Keratinocyte (primary cell): ENCODE data around the gene ATP5F1E. TPM values are rescaled to one million over a fixed set of nuclear protein-coding genes. Genes with fewer than 3 reads are reported as not detected.

Experiments used
- DNase-seq: peaks from one replicate; pipeline ENCODE4 v3.0.0-alpha.2; 2011; ENCODE audit warnings: low read depth, missing footprints, low spot score
- FAIRE-seq: peaks from 2 replicates; lab custom pipeline; 2011; peaks lifted over from hg19 to GRCh38; lab: Jason Lieb, UNC
- H2AFZ ChIP-seq: 2 replicates; pipeline ENCODE4 v1.6.0; 2012; ENCODE audit warnings: low read length, control low read depth, inconsistent platforms; ENCODE audit not compliant: control insufficient read depth
- H3K27ac ChIP-seq: 2 replicates; pipeline ENCODE4 v1.5.1; 2011; ENCODE audit warnings: low read length; ENCODE audit not compliant: control insufficient read depth, insufficient read depth
- H3K27me3 ChIP-seq: 3 replicates; pipeline ENCODE4 v1.6.0; 2011; ENCODE audit warnings: low read length; ENCODE audit not compliant: control insufficient read depth, insufficient read depth; ENCODE audit errors: extremely low read depth
- H3K36me3 ChIP-seq, 2 experiments: 2 replicates in 1 of 2; 3 replicates in 1 of 2; pipeline ENCODE4 v1.5.1; 2011; ENCODE audit warnings: low read length in 2 of 2, mild to moderate bottlenecking in 1 of 2; ENCODE audit not compliant: control insufficient read depth in 2 of 2, insufficient read depth in 2 of 2; ENCODE audit errors: extremely low read depth in 1 of 2
- H3K4me1 ChIP-seq: 3 replicates; pipeline ENCODE4 v1.5.1; 2011; ENCODE audit warnings: low read length; ENCODE audit not compliant: control insufficient read depth, insufficient read depth; ENCODE audit errors: extremely low read depth
- H3K4me2 ChIP-seq: 3 replicates; pipeline ENCODE4 v1.6.0; 2011; ENCODE audit warnings: low read depth, low read length; ENCODE audit not compliant: control insufficient read depth, insufficient read depth; ENCODE audit errors: extremely low read depth
- H3K4me3 ChIP-seq, 3 experiments: fragments of 200-600 bp in 1 of 3; sonication (generic) in 1 of 3; 2 replicates in 2 of 3; 3 replicates in 1 of 3; pipeline ENCODE4 v1.5.1; 2011 to 2016; ENCODE audit warnings: low read length in 3 of 3, mild to moderate bottlenecking in 3 of 3, control low read depth in 2 of 3, inconsistent platforms in 1 of 3, low read depth in 1 of 3, mixed read lengths in 1 of 3, mixed run types in 1 of 3, moderate library complexity in 1 of 3; ENCODE audit not compliant: control insufficient read depth in 2 of 3, insufficient read depth in 2 of 3; ENCODE audit errors: extremely low read depth in 1 of 3
- H3K79me2 ChIP-seq: 2 replicates; pipeline ENCODE4 v1.6.0; 2012; ENCODE audit warnings: low read length; ENCODE audit not compliant: control insufficient read depth, insufficient read depth
- H3K9ac ChIP-seq: 3 replicates; pipeline ENCODE4 v1.6.0; 2011; ENCODE audit warnings: low read length; ENCODE audit not compliant: control insufficient read depth, insufficient read depth; ENCODE audit errors: extremely low read depth
- H3K9me1 ChIP-seq: 3 replicates; pipeline ENCODE4 v1.6.0; 2011; ENCODE audit warnings: low read length; ENCODE audit not compliant: control insufficient read depth, insufficient read depth; ENCODE audit errors: extremely low read depth
- H3K9me3 ChIP-seq: 2 replicates; pipeline ENCODE4 v1.5.1; 2012; ENCODE audit warnings: low read depth, low read length; ENCODE audit not compliant: control insufficient read depth
- H4K20me1 ChIP-seq: 3 replicates; pipeline ENCODE4 v1.6.0; 2011; ENCODE audit warnings: low read length; ENCODE audit not compliant: control insufficient read depth, insufficient read depth; ENCODE audit errors: extremely low read depth
- EZH2 ChIP-seq: IDR thresholded peaks from one replicate; pipeline ENCODE4 v1.6.1; 2012; ENCODE audit warnings: inconsistent platforms, mild to moderate bottlenecking, low read length, moderate library complexity
- dilution Hi-C: fragments of 300-500 bp; cut with MboI; formaldehyde crosslinking; loops from one replicate; pipeline ENCODE4 v1.7.0; 2020; ENCODE audit warnings: low sequenced_read_pairs; ENCODE audit not compliant: extremely low pct_ligation_motif_present
- polyA plus RNA-seq, 5 experiments: library from polyadenylated mRNA; depleted of rRNA in 3 of 5; stranded (reverse) in 3 of 5; stranded (forward) in 1 of 5; unstranded in 1 of 5; fragments of >200 nt; gene quantifications; 1 replicate in 1 of 5; 2 replicates in 3 of 5; 3 replicates in 1 of 5; pipeline versions ENCODE4 v1.2.1 to v1.2.3, GENCODE V29; 2011 to 2012; ENCODE audit warnings: missing spikeins in 2 of 5, low read depth in 1 of 5, low replicate concordance in 1 of 5
- TF ChIP-seq, protein P1 (sequence below), 3 experiments: IDR thresholded peaks in 1 of 3; conservative IDR thresholded peaks in 1 of 3; optimal IDR thresholded peaks in 1 of 3; 2 replicates in 2 of 3; 3 replicates in 1 of 3; pipeline versions ENCODE3 to v1.5.1; 2011; ENCODE audit warnings: low read length in 3 of 3, mild to moderate bottlenecking in 3 of 3, moderate library complexity in 2 of 3, control low read depth in 1 of 3, inconsistent platforms in 1 of 3; ENCODE audit not compliant: insufficient read depth in 2 of 3; ENCODE audit errors: extremely low read depth in 1 of 3

The ATP5F1E gene
- polyA plus RNA-seq, 1 donor (not counting 4 experiments of a cell fraction or from before 2014, with no cell fraction given), result 99.7 TPM

DNA sequence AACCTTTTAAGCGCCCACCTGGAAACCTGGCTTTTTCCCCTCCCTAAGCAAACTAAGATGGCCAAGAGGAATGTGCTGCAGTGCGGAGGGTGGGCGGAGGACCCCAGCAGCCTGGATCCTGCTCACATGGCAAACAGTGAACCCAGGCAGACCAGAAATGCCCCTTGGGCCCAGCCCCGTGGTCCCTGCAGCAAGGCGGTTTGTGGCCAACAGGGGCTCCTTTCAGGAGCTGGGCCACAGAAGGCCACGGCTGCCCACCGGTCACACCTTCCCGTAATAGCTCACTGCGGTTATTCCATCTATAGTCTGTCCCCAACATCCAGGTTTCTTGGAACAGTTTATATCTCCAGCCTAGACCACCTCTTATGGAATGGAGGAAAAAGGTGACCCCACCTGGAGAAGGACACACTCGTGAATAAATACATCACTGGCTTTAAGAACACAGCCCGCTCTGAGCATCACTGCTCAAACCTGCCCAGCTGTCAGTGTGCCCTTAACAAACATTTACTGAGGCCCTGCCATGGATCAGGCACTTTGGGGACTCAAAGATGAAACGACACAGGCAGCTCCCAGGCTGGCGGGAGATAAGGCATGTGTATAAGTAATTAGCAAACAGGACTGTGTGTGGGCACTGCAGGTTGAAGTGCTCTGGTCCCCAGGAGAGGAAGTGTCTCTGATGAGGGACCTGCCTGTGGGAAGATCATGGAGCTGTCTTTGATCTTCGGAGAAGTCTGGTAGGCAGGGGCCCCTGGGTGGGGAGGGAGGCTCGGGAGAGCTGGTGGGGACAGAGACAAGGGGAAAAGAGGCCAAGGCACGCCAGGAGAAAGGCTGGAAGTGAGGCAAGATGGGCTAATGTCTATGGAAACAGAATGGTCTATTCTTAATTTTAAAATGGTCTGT, 16.1 kb downstream of the ATP5F1E start:
- dilution Hi-C loops, result no loop called here
- H3K36me3 ChIP-seq, result no peaks in the 10 kb centered on the region
- no peak overlapping the region for H3K4me3 ChIP-seq
- H3K4me1 ChIP-seq, result peaks cover 27% of the 10 kb centered on the region
- no peaks in the 10 kb centered on the region for H3K9me1 ChIP-seq
- H3K79me2 ChIP-seq, result no peaks in the 10 kb centered on the region
- no peaks in the 10 kb centered on the region for H3K27me3 ChIP-seq
- no peak overlapping the region for H2AFZ ChIP-seq
- H3K9me3 ChIP-seq, result no peaks in the 10 kb centered on the region
- peak overlapping the region; percentile 7 for H3K4me2 ChIP-seq
- no peak overlapping the region for H3K27ac ChIP-seq
- no peak overlapping the region for H3K9ac ChIP-seq
- DNase-seq (no peak), FAIRE-seq (no peak)
- no peak for TF ChIP-seq EZH2
- TF ChIP-seq, protein P1, sequence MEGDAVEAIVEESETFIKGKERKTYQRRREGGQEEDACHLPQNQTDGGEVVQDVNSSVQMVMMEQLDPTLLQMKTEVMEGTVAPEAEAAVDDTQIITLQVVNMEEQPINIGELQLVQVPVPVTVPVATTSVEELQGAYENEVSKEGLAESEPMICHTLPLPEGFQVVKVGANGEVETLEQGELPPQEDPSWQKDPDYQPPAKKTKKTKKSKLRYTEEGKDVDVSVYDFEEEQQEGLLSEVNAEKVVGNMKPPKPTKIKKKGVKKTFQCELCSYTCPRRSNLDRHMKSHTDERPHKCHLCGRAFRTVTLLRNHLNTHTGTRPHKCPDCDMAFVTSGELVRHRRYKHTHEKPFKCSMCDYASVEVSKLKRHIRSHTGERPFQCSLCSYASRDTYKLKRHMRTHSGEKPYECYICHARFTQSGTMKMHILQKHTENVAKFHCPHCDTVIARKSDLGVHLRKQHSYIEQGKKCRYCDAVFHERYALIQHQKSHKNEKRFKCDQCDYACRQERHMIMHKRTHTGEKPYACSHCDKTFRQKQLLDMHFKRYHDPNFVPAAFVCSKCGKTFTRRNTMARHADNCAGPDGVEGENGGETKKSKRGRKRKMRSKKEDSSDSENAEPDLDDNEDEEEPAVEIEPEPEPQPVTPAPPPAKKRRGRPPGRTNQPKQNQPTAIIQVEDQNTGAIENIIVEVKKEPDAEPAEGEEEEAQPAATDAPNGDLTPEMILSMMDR (optimal IDR thresholded peaks at IDR 0.05 in 1 of 3, IDR thresholded peaks at IDR 0.05 in 1 of 3, conservative IDR thresholded peaks at IDR 0.05 in 1 of 3; ENCODE audit: extremely low read depth in 1 of 3, insufficient read depth in 2 of 3, low read length in 3 of 3), result no peak
- H4K20me1 ChIP-seq, result no peaks in the 10 kb centered on the region

DNA sequence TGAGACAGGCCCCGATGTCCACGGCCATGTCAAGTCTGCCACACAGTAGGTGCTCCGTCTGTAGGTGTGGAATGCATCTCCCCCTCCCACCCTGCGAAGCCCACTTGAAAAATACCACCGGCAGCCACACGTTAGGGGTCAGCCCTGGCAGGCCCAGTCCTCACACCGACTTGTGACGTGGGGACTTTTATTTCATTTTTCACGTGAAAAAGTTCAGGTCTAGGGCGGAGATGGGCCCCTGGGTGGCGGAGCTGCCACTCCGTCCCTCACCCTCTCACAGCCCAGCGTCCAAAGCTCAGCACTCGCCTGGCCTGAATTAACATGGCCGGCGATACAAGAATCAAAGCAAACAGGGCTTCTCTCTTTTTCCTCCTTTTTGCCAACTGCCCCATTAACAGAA, 16.7 kb downstream of the ATP5F1E start:
- Histone ChIP-seq H2AFZ (no peak overlapping the region), H3K9me1 (no peaks in the 10 kb centered on the region), H3K27me3 (no peaks in the 10 kb centered on the region), H3K9ac (no peak overlapping the region), H3K9me3 (no peaks in the 10 kb centered on the region), H3K4me1 (peaks cover 28% of the 10 kb centered on the region), H3K4me3 (no peak overlapping the region), H3K4me2 (no peak overlapping the region), H4K20me1 (no peaks in the 10 kb centered on the region), H3K27ac (no peak overlapping the region), H3K36me3 (no peaks in the 10 kb centered on the region), H3K79me2 (no peaks in the 10 kb centered on the region)
- dilution Hi-C loops, result no loop called here
- FAIRE-seq (no peak), DNase-seq (no peak)
- TF ChIP-seq EZH2, result no peak
- TF ChIP-seq, protein P1 (optimal IDR thresholded peaks at IDR 0.05 in 1 of 3, IDR thresholded peaks at IDR 0.05 in 1 of 3, conservative IDR thresholded peaks at IDR 0.05 in 1 of 3; ENCODE audit: extremely low read depth in 1 of 3, insufficient read depth in 2 of 3, low read length in 3 of 3), result no peak
